ENCODE measurements around the gene NPHS2.

The NPHS2 gene

GRCh38 chr1:179575497-179576314 is at the start of gene NPHS2:
Gene NPHS2 (minus strand): TSS chr1:179575948. CDS start chr1:179575864, 84 bp downstream.
- DNase-seq = no peak

- no peak for DNase-seq
Measured at GRCh38 chr1:179612361-179612760, 36.6 kb upstream of the NPHS2 start.

- DNase-seq = no peak
Measured at GRCh38 chr1:179601093-179601492, 25.3 kb upstream of the NPHS2 start.

GRCh38 chr1:179599623-179600249 is 24.0 kb upstream of the NPHS2 start:
- no peak for DNase-seq

- no peak for DNase-seq
Measured at GRCh38 chr1:179598631-179599030, 22.9 kb upstream of the NPHS2 start.

- no peak for DNase-seq
Measured at GRCh38 chr1:179591592-179592580, 16.1 kb upstream of the NPHS2 start, which contains the start of gene TDRD5. Gene TDRD5 (plus strand): TSS chr1:179591832. CDS start chr1:179592616, 784 bp downstream.

GRCh38 chr1:179591253-179591591 is 15.5 kb upstream of the NPHS2 start:
- no peak for DNase-seq

- DNase-seq = no peak
Measured at GRCh38 chr1:179590671-179591070, 14.9 kb upstream of the NPHS2 start.

- no peak for DNase-seq
Measured at GRCh38 chr1:179589509-179589908, 13.8 kb upstream of the NPHS2 start.

GRCh38 chr1:179588425-179589024 is 12.8 kb upstream of the NPHS2 start:
- DNase-seq = no peak

GRCh38 chr1:179587336-179587735 is 11.6 kb upstream of the NPHS2 start:
- DNase-seq = no peak

GRCh38 chr1:179586107-179586823 is 10.5 kb upstream of the NPHS2 start:
- no peak for DNase-seq

- no peak for DNase-seq
Measured at GRCh38 chr1:179583771-179584320, 8.1 kb upstream of the NPHS2 start.

GRCh38 chr1:179576509-179576908 is 761 bp upstream of the NPHS2 start:
- DNase-seq = no peak

GRCh38 chr1:179558078-179558477 is 17.7 kb downstream of the NPHS2 start:
- no peak for DNase-seq

GRCh38 chr1:179554427-179554826 is 21.3 kb downstream of the NPHS2 start:
- no peak for DNase-seq

- no peak for DNase-seq
Measured at GRCh38 chr1:179550746-179551682, 24.7 kb downstream of the NPHS2 start.

- DNase-seq = no peak
Measured at GRCh38 chr1:179549368-179549700, 26.4 kb downstream of the NPHS2 start.

GRCh38 chr1:179548666-179549367 is 26.9 kb downstream of the NPHS2 start:
- no peak for DNase-seq

- DNase-seq = no peak
Measured at GRCh38 chr1:179547021-179547535, 28.7 kb downstream of the NPHS2 start.
